Cerebellar nuclear complex (tissue), 1 donor: ENCODE results near the gene ABCB1.
"Not testable (repeated sequence)": the region's sequence is repeated elsewhere in the genome, so short reads cannot be mapped to it uniquely, and the experiment has no call there.

Source experiments
- DNase-seq, 2 experiments: peaks; one replicate each; lab custom pipeline; 2025; lab: John Stamatoyannopoulos, UW

The ABCB1 gene

GRCh38 chr7:87473192-87473591, 127.5 kb downstream of the ABCB1 start:
- DNase-seq = no peak

GRCh38 chr7:87471473-87471872, 129.2 kb downstream of the ABCB1 start:
- no peak for DNase-seq

GRCh38 chr7:87469204-87469603, 131.5 kb downstream of the ABCB1 start:
- not testable (repeated sequence) for DNase-seq

- DNase-seq = not testable (repeated sequence)
Measured at GRCh38 chr7:87465534-87465880, 135.2 kb downstream of the ABCB1 start.

GRCh38 chr7:87464830-87465533, 135.7 kb downstream of the ABCB1 start:
- DNase-seq = not testable (repeated sequence)

GRCh38 chr7:87463982-87464381, 136.7 kb downstream of the ABCB1 start:
- DNase-seq = no peak

GRCh38 chr7:87460444-87460843, 140.2 kb downstream of the ABCB1 start:
- not testable (repeated sequence) for DNase-seq

GRCh38 chr7:87459941-87460340, 140.7 kb downstream of the ABCB1 start:
- no peak for DNase-seq

- DNase-seq = no peak
Measured at GRCh38 chr7:87458148-87458547, 142.5 kb downstream of the ABCB1 start.

- DNase-seq = no peak
Measured at GRCh38 chr7:87456247-87456646, 144.4 kb downstream of the ABCB1 start.
